Amniotic stem cell (primary cell): ENCODE results near the gene EML3.
"Not testable (repeated sequence)": the region's sequence is repeated elsewhere in the genome, so short reads cannot be mapped to it uniquely, and the experiment has no call there.

ENCODE experiments used
- DNase-seq: peaks from one replicate; lab custom pipeline; 2025; lab: John Stamatoyannopoulos, UW

EML3 gene

DNA sequence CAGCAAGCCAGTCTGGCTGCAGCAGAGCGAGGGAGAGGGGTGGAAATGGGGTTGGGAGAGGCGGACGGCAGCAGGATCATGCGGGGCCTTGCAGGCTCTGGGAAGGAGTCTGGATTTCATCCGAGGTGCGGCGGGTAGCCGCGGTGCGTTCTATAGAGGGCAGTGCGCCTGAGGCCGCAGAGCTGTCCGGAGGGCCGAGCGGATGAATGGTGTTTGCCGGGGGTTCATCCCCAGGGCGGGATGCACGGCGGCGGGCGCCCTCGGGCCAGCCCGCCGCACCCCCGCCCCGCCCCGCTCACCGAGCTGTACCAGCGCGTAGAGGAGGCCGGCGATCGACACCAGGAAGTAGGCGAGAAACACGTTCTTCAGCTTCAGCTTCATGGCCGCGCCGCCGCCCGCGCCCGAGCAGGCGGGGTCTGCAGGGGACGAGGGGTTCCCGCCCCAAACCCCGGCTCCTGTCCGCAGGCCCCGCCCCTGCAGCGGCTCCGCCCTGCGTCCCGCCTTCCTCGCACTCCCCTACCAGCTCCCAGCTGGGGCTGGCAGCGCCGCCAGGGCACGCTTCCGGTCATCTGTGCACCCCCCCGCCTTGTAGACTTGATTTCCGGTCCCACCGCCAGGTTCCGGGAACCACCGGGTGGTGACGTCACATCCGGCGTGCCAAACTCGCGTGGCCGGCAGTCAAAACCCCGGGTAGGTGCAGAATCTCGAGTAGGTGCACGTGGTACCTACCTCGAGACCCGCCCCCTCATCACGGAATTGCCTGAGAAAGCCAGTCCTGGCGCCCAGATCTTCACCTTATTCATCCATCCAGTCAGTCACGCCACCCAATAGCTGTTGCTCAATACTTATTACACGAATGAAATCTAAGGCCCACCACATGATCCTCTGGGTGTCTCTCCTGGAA, 9.2 kb upstream of the EML3 start, which contains the start of gene B3GAT3:
TSS of gene B3GAT3 (minus strand) at position 420 of the 904 bp plus-strand sequence. CDS start at position 381, 39 bp downstream.
- DNase-seq, result peak; percentile 92

DNA sequence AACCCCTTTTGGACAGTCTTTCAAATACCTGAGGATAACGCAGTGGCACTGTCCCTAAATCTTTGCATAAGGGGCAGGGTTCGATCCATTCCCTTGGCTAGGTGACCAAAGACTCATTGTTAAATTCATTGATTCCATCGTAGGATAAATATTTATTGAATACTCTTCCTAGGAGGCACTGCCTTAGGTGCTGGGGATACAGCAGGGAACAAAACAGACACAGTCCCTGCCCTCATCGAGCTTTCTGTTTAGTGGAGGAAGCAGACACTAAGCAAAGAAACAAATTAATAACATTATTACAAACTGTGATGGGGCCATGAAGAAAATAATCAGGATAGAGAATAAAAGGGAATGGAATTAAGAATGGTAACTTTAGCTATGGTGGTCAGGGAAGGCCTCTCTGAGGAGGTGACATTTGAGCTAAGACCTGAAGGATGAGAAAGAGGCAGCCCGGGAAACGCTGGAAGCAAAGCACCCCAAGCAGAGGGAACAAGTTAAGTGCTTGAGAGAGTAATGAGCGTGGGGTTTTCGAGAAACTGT, 8.5 kb upstream of the EML3 start:
- DNase-seq, result no peak

DNA sequence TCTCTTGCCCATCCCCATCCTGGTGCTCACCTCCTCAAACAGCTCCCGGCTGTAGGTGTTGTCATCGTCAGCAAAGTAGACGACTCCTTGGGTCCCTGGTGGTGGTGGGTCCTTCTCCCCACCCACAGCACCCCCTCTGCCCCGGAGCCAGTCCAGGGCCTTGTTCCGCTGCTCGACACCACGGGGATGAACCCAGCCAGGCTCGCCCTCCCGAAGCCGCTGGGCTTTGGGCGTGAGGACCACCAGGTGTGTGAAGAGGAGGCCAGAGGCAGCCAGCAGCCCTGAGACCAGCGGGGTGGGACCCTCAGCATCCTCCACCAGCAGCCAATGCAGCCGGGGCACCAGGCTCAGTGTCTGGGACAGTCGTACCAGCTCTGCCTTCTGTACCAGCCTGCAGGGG, 4.4 kb upstream of the EML3 start:
- not testable (repeated sequence) for DNase-seq

DNA sequence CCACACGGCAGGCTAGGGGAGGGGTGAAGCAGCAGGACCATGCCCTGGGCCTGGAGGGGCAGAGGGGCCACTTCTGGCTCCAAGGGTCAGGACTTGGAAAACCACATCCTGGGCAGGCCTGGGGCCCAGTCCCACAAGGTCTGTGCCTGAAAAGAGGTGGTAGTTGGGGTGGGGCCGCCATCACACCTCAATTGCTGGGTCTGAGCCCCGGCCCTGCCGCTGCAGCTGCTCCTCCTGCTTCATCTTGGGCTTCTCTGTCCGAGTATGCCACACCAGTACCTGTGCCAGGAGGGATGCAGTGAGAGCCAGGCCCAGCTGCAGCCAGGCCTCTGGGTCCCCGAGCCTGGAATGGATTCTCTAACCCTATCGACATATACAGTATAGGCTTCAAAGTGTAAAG, 2.9 kb upstream of the EML3 start:
- DNase-seq, result no peak

DNA sequence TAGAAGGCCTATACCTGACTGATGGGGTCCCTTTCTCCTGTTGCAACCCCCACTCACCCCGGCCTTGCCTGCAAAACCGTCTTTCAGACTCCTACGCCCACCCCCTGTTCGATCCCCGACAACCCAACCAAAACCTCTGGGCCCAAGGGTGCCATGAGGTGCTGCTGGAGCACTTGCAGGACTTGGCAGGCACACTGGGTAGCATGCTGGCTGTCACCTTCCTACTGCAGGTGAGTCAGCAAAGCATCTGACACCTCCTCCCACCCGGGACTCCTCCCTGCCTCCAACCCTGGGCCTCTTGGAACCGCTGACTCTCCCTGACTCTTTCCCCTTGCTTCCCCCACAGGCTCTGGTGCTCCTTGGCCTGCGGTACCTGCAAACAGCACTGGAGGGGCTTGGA, 1.7 kb upstream of the EML3 start:
- no peak for DNase-seq

DNA sequence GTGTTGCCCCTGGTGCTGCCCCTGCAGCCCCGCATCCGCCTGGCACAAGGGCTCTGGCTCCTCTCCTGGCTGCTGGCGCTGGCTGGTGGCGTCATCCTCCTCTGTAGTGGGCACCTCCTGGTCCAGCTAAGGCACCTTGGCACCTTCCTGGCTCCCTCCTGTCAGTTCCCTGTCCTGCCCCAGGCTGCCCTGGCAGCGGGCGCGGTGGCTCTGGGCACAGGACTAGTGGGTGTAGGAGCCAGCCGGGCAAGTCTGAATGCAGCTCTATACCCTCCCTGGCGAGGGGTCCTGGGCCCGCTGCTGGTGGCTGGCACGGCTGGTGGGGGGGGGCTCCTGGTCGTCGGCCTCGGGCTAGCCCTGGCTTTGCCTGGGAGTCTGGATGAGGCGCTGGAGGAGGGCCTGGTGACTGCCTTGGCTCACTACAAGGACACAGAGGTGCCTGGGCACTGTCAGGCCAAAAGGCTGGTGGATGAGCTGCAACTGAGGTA, 760 bp upstream of the EML3 start:
- DNase-seq, result no peak

DNA sequence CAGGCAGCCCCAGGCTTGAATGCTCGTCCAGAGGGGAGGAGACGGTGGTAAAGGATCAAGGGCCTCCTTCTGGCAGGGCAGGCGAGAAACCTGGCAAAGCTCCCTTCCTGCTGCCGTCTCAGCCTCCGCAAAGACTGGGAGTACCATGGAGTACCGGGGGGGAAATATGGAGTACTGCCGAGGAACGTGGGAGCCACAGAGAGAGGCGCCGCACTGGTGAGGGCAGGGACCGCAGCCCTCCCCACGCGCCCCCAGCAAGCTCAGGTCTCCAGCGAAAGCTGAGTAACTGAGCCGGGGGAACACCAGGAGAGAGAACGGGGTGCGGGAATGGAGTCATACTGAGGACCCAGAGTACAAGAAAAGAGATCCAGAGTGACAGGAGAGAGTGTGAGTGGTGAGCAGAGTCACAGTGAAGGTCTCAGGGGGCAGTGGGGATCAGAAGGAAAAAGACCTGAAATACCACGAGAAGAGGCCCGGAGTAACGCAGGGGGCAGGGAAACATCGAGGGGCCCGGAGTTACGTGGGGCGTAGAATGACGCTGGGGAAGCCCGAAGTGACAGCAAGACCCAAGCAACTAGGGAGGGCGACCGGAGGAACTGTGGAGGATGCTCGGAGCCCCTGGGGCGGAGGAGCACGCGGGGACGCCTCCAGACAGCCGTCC, 740 bp downstream of the EML3 start:
- DNase-seq, result no peak

DNA sequence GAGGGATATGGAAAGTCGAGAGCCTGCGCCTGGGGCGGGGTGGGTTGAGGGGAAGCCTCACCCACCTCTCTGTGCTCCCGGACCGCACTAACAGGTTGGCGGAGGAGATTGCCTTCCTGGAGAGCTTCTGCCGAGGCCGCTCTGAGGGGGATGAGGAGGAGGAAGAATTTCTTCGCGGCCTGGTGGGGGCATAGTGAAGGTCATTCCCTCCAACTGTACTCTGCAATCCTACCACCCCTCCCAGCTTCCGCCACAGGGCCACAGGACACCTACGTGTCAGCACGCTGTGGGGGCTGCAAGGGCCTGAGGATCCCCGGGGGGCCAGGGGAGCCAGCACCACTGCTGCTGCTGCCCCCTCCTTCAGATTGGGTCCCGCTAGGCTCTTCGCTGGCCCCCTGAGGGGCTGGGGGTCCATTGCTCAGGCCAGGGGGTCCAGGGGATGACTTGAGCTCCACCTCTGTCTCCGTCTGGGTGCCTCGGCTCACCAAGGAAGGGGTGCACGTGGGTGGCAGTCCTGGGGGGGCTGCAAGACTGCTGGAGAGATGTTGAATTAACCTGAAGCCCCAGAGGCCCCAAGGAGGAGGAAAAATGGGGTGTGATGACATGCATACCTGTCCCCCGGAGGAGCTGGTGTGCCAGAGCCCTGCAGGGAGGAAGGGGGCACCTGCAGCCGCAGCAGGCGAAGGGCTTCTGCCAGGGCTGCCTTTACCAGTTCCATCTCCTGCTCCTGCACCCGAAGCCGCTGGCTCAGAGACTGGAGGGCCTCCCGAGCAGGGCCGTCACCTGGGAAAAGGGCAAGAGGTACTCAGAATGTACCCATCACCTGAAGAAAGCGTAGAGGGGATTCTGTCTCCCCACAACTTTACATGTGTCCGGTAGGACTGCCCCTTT, 1.5 kb downstream of the EML3 start:
- no peak for DNase-seq

DNA sequence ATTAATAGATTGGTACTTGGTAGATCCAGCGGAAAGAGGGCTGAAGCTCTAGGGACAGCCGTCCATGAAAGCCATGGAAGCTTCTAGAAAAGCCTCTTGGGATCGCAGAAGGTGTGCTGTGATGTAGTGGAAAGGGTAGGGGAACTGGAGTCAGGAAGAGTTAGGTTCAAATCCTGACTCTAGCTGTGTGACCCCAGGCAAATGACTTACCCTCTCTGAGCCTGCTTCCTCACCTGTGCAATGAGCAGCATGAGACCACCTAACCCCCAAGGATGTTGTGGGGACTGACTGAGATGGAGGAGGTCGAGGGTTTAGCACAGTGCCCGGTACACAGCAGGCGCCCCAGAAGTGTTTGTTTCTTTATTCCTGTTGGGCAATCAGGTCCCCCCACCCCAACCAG, 2.2 kb downstream of the EML3 start:
- no peak for DNase-seq

DNA sequence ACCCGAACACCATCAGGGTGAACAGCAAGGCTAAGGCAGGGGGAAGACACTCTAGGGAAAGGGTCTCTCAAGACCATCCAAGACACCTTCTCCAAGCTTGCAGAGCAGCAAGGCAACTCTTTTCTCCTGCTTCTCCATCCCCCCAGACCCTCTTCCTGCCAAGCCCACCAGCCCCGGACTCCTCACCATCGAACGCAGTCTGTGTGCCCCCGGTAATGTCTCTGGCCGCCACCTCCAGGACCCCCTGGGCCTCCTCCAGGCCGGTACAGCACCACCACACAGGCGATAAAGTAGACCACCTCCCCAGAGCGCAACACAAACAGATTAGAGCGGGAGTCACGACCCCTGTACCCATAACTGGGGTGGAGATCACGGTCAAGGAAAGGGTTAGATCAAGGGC, 3.8 kb downstream of the EML3 start:
- no peak for DNase-seq

DNA sequence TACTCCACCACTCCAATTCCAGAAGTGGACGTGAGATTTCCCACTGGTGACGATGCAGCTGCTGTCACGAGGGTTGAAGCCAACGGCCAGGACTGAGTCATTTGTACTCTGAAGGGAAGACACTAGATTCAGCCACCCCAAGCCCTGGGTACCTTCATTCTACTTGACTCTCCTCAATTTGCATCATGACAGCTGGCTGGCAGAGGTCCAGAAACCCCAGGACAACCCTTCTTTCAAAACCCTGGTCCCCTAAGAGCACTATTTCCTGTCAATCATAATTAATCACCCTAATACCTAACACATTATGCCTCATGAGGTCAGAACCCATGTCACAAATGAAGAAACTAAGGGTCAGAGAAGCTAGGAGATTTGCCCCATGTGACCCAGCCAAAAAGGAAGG, 4.9 kb downstream of the EML3 start:
- DNase-seq, result no peak

DNA sequence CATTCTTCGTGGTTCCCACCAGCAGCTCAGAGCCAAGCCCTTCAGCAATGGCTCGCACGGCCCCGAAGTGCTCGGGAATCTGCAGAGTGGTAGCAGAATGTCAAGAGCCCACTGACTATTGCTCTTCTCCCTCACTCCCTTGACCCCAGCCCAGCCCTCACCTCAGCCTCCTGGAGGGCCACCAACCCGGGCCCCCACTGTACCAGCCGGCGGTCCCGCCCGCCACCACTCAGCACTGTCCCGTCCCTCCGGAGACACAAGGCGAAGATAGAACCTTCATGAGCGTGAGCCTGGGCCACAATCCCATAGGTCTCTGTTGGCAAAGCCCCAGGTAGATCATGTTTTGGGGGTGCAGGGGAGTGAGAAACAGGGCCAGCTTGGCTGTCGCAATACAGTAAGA, 6.7 kb downstream of the EML3 start:
- DNase-seq, result no peak

DNA sequence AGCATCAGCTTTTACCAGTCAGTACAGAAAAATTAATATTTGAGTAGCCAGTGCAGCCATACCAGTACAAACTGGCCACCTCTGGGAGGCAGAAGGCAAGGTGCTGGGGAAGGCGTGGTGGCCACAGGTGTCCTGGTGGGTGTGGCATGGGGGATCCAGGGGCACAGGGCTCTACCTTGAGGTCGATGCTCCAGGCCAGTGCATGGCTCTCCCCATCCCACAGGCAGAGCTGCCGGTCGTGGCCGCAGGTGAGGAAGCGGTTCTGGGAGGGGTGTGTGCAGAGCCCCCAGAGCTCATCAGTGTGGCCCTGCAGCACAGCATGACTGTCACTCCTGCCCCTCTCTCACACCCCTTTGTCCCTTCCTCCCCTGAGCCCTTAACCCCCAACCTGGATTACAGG, 7.1 kb downstream of the EML3 start:
- no peak for DNase-seq

DNA sequence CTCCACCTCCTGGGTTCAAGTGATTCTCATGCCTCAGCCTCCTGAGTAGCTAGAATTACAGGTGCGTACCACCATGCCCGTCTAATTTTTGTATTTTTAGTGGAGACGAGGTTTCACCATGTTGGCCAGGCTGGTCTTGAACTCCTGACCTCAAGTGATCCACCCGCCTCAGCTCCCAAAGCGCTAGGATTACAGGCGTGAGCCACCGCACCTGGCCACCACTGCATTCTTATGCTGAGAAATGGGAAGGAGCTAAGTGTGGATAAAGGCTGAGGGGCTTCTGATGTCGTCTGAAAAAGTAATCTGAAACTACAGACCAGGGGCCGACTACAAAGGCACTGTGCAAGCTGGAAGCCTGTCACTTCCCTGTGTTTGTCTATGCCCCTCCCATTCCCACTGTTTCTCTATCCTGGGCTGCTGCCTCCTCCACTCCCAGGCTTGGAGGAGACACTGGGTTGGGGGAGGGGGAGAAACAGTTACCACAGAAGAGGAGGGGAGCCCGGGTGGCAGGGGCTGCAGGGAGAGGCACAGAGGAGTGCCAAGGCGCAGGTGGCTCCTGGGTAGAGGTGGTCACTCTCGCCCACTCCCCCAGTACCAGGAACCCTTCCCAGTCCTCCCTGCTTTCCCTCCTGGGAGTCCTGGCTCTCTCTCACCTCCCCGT, 8.0 kb downstream of the EML3 start:
- no peak for DNase-seq

DNA sequence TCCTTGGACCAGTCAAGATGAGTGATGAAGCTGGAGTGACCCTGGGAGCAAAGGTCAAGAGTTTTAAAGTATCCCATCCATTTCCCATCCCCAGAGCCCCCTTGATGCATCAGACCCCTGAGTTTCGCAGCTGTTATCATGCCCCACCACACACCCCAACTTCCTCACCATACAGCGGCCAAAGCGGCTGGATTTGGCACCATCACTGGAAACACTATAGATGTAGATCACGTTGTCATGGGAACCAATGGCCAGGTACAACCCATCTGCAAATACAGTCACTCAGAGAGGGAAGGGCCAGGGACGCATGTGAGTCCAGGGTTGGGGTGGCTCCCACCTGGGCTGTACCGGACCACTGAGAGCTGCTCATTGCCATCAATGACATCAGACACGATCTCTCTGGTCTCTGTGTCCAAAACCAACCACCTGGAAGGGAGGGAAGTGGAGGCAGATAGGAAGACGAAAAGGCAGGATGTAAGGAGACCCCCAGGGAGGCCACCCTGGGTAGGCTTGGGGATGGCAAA, 8.7 kb downstream of the EML3 start:
- no peak for DNase-seq

DNA sequence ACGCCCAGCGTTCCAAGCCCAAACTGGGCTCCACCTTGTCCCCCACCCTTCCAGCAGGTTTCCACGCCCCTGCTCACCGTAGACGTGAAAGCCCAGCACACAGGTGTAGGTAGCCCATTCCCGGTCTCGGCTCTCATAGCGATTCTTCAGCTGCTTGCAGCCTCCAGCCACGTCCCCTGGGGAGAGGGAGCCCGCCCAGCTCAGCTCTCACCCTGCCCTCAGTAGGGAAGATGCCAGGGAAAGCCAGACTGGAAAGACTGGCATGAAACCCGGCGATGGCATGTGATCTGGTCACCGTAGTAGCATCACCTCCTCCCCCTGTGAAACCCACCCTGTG, 9.5 kb downstream of the EML3 start:
- no peak for DNase-seq

DNA sequence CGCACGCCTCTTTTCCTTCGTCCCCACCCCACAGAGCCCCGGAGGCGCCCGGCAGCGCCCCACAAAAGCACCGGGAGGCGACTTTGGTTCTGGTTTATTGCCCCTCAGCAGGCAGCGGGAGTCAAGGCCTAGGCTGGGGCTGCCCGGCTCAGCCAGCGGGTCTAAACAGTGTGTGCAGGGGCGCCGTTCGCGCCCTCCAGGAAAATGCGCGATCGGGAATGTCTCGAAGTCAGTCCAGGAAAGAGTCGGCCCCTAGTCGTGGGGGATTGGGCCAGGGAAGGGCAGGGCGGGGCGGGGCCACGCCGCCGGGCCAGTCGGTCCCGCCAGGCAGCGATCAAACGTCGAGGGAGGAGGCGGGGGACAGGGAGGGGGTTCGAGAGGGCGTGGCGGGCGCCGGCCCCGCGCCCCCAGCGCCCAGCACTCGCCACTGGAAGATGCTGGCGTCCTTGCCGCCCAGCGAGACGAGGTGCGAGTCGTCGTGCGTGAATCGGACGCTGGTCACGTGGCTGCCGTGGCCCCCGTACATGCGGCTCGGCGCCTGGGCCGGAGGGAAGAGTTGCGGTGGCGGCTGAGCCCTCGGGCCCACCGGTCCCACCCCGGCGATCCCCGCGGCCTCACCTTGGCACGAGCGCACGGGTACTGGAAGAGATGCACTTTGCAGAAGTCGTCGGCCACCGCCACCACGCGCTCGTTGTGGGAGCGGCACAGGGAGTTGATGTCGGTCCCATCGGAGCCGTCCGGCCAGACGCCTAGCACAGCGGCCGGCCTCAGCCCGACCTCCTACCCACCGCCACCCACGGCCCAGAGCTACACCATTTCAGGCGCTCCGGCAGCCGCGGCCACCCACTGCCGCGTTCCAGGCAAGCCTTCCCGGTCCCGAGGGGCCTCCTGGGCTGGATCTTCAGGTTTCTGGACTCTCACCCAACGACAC, 10.2 kb downstream of the EML3 start:
- DNase-seq, result no peak

DNA sequence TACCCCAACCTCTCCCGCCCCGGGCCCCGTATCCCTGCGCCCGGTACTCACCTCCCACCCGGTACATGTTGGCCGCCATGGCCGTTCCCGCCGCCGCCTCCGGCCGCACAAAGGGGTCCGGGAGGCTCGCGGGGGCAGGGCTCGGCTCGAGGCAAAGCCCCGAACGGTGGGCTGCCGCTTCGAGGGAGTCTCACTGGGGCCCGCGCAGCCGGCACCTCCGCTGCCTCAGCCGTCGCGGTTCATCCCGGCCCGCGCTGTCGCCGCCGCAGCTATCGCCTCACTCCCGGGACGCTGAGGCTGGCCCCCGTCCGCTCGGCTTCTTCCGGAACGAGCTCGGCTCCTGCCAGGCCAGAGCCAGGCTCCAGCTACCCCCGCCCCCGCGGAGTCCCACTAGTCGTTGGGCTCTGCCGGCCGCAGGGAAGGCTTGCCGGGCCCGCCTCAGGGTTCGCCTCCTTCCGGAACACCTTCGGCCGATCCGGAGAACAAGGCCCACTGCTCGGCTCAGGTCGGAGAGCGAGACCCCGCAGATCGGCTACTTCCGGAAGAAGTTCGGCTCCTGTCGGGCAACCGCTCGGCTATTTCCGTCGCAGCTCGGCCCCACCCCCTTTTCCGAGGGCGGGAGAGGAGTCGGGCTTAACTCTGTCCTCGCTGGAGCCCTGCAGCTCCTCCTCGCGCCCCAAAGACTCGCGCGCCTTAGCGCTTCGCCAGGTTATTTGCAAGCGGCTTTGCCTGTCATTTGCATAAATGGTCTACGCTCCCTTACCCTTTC, 11.0 kb downstream of the EML3 start, which contains the start of gene MTA2:
TSS of gene MTA2 (minus strand) at position 494 of the 769 bp plus-strand sequence. CDS start at position 79, 415 bp downstream.
- DNase-seq, result peak; percentile 98

DNA sequence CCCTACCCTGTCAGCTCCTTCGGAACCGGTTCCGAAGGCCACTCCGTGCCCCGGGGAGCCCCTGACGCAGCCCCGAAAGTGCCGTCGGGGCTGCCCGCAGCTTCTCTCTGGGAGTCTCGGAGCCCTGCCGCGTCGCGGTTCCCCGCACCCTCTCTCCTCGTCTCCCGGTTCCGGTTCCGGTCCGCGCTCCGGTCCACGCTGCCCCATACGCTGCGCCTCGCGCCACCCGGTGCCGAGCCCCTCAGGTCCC, 11.5 kb downstream of the EML3 start:
- no peak for DNase-seq
